HG03354 (cell line): Measurements from ENCODE around the gene SCGB1D2.

Source experiments
- ATAC-seq: cut with Tn5 transposase; IDR thresholded peaks from one replicate; pipeline ENCODE4 v1.9.1; 2021; ENCODE audit warnings: mild to moderate bottlenecking; ENCODE audit not compliant: unreplicated experiment, poor library complexity, severe bottlenecking

Gene SCGB1D2

GRCh38 chr11:62253999-62254542 lies 12.0 kb downstream of the SCGB1D2 start:
- ATAC-seq = no peak

DNA sequence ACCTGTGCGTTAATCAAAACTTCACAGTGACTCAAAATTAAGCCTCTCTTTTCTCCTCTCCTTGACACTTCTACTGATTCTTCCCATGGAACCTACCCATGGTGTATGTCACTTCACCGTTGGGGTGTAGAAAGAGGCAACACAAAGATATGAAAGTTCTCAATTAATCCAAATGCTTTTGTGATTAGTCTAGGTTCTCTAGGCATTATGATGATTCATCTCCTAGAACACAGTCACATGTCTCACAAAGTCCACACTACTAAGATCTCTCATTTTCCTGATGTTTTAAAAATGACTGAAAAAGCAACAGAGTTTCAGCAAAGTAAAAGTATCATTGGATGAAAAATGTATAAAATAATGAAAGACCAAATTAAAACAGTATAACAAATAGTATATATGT lies 14.2 kb downstream of the SCGB1D2 start:
- ATAC-seq = no peak

DNA sequence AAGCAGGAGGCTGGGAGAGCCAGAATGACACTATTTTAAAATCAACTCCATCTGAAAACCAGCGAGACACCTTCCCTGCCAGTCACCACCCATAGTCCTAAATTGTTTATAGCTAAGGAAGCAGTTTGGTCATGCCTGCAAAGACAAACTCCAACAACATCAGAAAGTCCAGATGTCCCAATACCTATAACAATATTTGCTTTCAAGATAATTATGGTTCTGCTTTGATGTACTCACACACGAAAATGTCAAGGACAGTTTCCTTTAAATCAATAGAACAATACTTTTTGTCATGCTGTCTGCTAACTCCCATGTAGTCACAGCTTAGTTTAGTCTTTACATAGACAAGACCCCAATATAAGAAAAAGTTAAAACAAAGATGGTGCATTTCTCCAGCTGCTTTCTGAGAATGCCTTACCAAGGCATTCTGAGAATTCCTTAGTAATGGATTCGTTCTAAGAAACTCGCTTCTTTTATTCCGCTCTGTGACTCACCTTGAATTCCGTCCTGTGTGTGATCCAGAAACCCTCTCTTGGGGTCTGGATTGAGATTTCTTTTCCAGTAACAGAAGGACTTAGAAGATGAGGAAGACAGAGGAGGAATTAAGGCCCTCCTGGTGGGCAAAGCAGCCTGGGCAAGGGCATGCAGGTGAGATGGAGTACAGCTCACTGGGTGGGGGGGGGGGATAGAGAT lies 18.4 kb downstream of the SCGB1D2 start:
- ATAC-seq = no peak

GRCh38 chr11:62264004-62264403 lies 22.0 kb downstream of the SCGB1D2 start:
- ATAC-seq = no peak

DNA sequence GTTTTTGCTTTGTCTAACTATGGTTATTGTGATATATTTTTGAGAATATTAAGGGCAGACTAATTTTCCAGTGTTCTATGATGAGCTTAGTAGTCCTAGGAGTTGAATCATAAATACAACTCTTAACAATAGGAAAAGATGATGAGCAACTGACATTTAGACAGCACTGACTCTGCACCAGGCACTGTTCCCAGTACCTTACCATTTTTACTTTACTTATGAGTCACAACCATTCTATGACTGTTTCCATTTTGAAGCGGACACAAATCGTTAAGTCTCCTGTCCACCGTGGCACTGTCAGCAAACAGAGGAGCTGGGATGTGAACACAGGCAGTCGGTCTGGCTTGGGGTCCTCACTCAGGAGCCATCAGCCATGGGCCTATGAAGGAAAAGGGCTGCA lies 24.5 kb downstream of the SCGB1D2 start:
- no peak for ATAC-seq

GRCh38 chr11:62267050-62267449 lies 25.0 kb downstream of the SCGB1D2 start:
- ATAC-seq = no peak

GRCh38 chr11:62267576-62267975 lies 25.5 kb downstream of the SCGB1D2 start:
- ATAC-seq = no peak

- ATAC-seq = no peak
Measured at GRCh38 chr11:62269654-62270278, 27.7 kb downstream of the SCGB1D2 start, which contains the start of gene SCGB2A2. TSS of gene SCGB2A2 (plus strand) at chr11:62270158. CDS start at chr11:62270217, 59 bp downstream.

GRCh38 chr11:62273284-62273683 lies 31.2 kb downstream of the SCGB1D2 start:
- no peak for ATAC-seq

DNA sequence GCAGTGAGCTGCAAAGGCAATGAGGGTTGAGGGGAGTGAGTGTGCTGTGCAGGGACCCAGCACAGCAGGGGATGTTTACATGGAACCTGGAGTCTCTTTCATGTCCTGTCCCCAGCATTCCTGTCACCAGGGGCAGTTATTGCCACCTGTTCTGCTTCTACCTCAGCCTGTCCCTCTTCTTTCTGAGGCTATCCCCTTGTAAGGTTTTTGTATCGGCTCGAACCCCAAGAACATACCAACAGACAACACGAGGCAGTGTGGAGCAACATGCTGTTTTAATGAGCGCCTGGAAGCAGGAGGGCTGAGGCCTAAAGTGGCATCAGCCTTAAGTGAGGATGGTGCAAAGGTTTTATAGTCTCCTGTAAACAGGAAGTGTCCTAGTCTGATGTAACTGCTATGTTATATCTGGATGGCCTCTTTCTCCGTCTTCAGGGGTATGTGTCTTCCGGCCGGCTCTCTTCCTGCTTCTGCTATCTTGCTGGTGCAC lies 31.8 kb downstream of the SCGB1D2 start:
- no peak for ATAC-seq

GRCh38 chr11:62280452-62280851 lies 38.4 kb downstream of the SCGB1D2 start:
- ATAC-seq = no peak
